Suppressor macrophage treated with lipopolysaccharide for 1 hour (primary cell): ENCODE results near the gene XRCC3.
A peak's percentile ranks its signal among the peaks of the same experiment; 100 is the strongest.
"Not testable (repeated sequence)": the region's sequence is repeated elsewhere in the genome, so short reads cannot be mapped to it uniquely, and the experiment has no call there.

Experiments used
- DNase-seq, 3 donors: peaks; one replicate each; pipeline ENCODE4 v3.0.0-alpha.2; 2020 to 2022

The XRCC3 gene

GRCh38 chr14:103662029-103662428 is 53.2 kb downstream of the XRCC3 start:
- DNase-seq, result no peak

GRCh38 chr14:103659631-103660030 is 55.6 kb downstream of the XRCC3 start:
- no peak for DNase-seq

GRCh38 chr14:103657471-103657870 is 57.8 kb downstream of the XRCC3 start:
- peak; percentile 61 to 76 (median 73) for DNase-seq

GRCh38 chr14:103656756-103657133 is 58.5 kb downstream of the XRCC3 start:
- DNase-seq, result no peak

GRCh38 chr14:103656031-103656755 is 59.1 kb downstream of the XRCC3 start:
- peak; percentile 55 to 61 (median 61) for DNase-seq

GRCh38 chr14:103654619-103655018 is 60.6 kb downstream of the XRCC3 start:
- DNase-seq, result no peak

GRCh38 chr14:103653805-103654204 is 61.4 kb downstream of the XRCC3 start:
- DNase-seq, result no peak

- DNase-seq, result not testable (repeated sequence)
Observed at GRCh38 chr14:103653336-103653735, 61.9 kb downstream of the XRCC3 start.

- no peak for DNase-seq
Observed at GRCh38 chr14:103652806-103653205, 62.4 kb downstream of the XRCC3 start.

- no peak for DNase-seq
Observed at GRCh38 chr14:103651585-103651984, 63.7 kb downstream of the XRCC3 start.

GRCh38 chr14:103650213-103650612 is 65.0 kb downstream of the XRCC3 start:
- DNase-seq, result no peak

GRCh38 chr14:103649001-103649400 is 66.2 kb downstream of the XRCC3 start:
- DNase-seq, result no peak
